Smooth muscle cell (in vitro differentiated cells): Measurements from ENCODE around the gene CDC42BPB. TPM values are rescaled to one million over a fixed set of nuclear protein-coding genes. Genes with fewer than 3 reads are reported as not detected.

ENCODE experiments used
- DNase-seq: peaks from one replicate; lab custom pipeline; 2025; ENCODE audit not compliant: unreplicated experiment; lab: John Stamatoyannopoulos, UW
- H2AFZ ChIP-seq: fragments of 200-600 bp; sonication (generic); 2 replicates; pipeline ENCODE4 v1.6.0; 2016; ENCODE audit warnings: antibody characterized with exemption, low read depth, mild to moderate bottlenecking
- H3F3A ChIP-seq: fragments of 200-600 bp; sonication (generic); 2 replicates; pipeline ENCODE4 v1.6.0; 2017; ENCODE audit warnings: antibody characterized with exemption, low read depth
- H3K27ac ChIP-seq: fragments of 200-600 bp; sonication (generic); 2 replicates; pipeline ENCODE4 v1.5.1; 2016; ENCODE audit warnings: low read depth, mild to moderate bottlenecking
- H3K27me3 ChIP-seq: fragments of 200-600 bp; sonication (generic); 2 replicates; pipeline ENCODE4 v1.6.1; 2016; ENCODE audit warnings: low read depth, mild to moderate bottlenecking
- H3K36me3 ChIP-seq: fragments of 200-600 bp; sonication (generic); 2 replicates; pipeline ENCODE4 v1.5.1; 2016; ENCODE audit warnings: low read depth
- H3K4me1 ChIP-seq: fragments of 200-600 bp; sonication (generic); 2 replicates; pipeline ENCODE4 v1.5.1; 2016; ENCODE audit warnings: low read depth
- H3K4me2 ChIP-seq: fragments of 200-600 bp; sonication (generic); 2 replicates; pipeline ENCODE4 v1.6.0; 2016; ENCODE audit warnings: mild to moderate bottlenecking
- H3K4me3 ChIP-seq: fragments of 200-600 bp; sonication (generic); 2 replicates; pipeline ENCODE4 v1.5.1; 2016; ENCODE audit warnings: mild to moderate bottlenecking
- H3K79me2 ChIP-seq: fragments of 200-600 bp; sonication (generic); 2 replicates; pipeline ENCODE4 v1.6.0; 2016; ENCODE audit warnings: low read depth, mild to moderate bottlenecking
- H3K9ac ChIP-seq: fragments of 200-600 bp; sonication (generic); 2 replicates; pipeline ENCODE4 v1.6.0; 2016; ENCODE audit warnings: low read depth
- H3K9me3 ChIP-seq: fragments of 200-600 bp; sonication (generic); replicated peaks from 2 replicates; pipeline ENCODE4 v1.5.1; 2016; ENCODE audit warnings: low read depth
- H4K20me1 ChIP-seq: fragments of 200-600 bp; sonication (generic); 2 replicates; pipeline ENCODE4 v1.6.0; 2016; ENCODE audit warnings: low read depth
- WGBS: methylation state at CpG from one replicate; pipeline ENCODE4 v1.1.7; 2016; ENCODE audit warnings: low lambda C conversion rate; 5-methylcytosine and 5-hydroxymethylcytosine counted together
- polyA plus RNA-seq: library from polyadenylated mRNA; unstranded; fragments of >200 nt; fragmentation: Nextera tagmentation; extraction: Ambion mirVana; gene quantifications from 2 replicates; pipeline ENCODE4 v1.2.1, GENCODE V29; 2016
- total RNA-seq: library from RNA; depleted of rRNA; stranded (reverse); fragments of >200 nt; gene quantifications from 2 replicates; pipeline ENCODE4 v1.2.3, GENCODE V29; 2014
- TF ChIP-seq, protein P1 (sequence below): fragments of 200-600 bp; sonication (generic); IDR thresholded peaks from 2 replicates; pipeline ENCODE4 v1.5.1; 2017; ENCODE audit warnings: borderline replicate concordance, mild to moderate bottlenecking, antibody characterized with exemption; ENCODE audit not compliant: insufficient read depth, poor library complexity, severe bottlenecking

The CDC42BPB gene
- total and polyA plus RNA-seq, 2 experiments from 2014 or later = 11.3 to 71.2 TPM

- Histone ChIP-seq H3K27me3 (no peaks in the 10 kb centered on the region), H3K27ac (no peak overlapping the region), H3K36me3 (peaks cover 28% of the 10 kb centered on the region), H4K20me1 (peaks cover 10% of the 10 kb centered on the region), H3K9ac (no peak overlapping the region), H3K9me3 (no peaks in the 10 kb centered on the region), H2AFZ (no peak overlapping the region), H3F3A (no peaks in the 10 kb centered on the region), H3K4me1 (no peaks in the 10 kb centered on the region), H3K79me2 (no peaks in the 10 kb centered on the region), H3K4me2 (no peak overlapping the region), H3K4me3 (no peak overlapping the region)
- 96% methylated on average over 10 of the region's 10 CpGs for WGBS
- no peak for DNase-seq
- TF ChIP-seq, protein P1, sequence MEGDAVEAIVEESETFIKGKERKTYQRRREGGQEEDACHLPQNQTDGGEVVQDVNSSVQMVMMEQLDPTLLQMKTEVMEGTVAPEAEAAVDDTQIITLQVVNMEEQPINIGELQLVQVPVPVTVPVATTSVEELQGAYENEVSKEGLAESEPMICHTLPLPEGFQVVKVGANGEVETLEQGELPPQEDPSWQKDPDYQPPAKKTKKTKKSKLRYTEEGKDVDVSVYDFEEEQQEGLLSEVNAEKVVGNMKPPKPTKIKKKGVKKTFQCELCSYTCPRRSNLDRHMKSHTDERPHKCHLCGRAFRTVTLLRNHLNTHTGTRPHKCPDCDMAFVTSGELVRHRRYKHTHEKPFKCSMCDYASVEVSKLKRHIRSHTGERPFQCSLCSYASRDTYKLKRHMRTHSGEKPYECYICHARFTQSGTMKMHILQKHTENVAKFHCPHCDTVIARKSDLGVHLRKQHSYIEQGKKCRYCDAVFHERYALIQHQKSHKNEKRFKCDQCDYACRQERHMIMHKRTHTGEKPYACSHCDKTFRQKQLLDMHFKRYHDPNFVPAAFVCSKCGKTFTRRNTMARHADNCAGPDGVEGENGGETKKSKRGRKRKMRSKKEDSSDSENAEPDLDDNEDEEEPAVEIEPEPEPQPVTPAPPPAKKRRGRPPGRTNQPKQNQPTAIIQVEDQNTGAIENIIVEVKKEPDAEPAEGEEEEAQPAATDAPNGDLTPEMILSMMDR = no peak
Measured at GRCh38 chr14:102970496-102970895, 86.9 kb downstream of the CDC42BPB start.

GRCh38 chr14:102969901-102970300 lies 87.4 kb downstream of the CDC42BPB start:
- H3K27me3 ChIP-seq = no peaks in the 10 kb centered on the region
- TF ChIP-seq, protein P1 = no peak
- DNase-seq = no peak
- no peak overlapping the region for H3K4me3 ChIP-seq
- H3K27ac ChIP-seq = no peak overlapping the region
- no peaks in the 10 kb centered on the region for H3K4me1 ChIP-seq
- no peak overlapping the region for H2AFZ ChIP-seq
- H3K79me2 ChIP-seq = no peaks in the 10 kb centered on the region
- no peak overlapping the region for H3K4me2 ChIP-seq
- H3F3A ChIP-seq = no peaks in the 10 kb centered on the region
- H3K36me3 ChIP-seq = peaks cover 26% of the 10 kb centered on the region
- 97% methylated on average over 11 of the region's 11 CpGs for WGBS
- no peaks in the 10 kb centered on the region for H3K9me3 ChIP-seq
- no peak overlapping the region for H3K9ac ChIP-seq
- H4K20me1 ChIP-seq = peaks cover 10% of the 10 kb centered on the region

DNA sequence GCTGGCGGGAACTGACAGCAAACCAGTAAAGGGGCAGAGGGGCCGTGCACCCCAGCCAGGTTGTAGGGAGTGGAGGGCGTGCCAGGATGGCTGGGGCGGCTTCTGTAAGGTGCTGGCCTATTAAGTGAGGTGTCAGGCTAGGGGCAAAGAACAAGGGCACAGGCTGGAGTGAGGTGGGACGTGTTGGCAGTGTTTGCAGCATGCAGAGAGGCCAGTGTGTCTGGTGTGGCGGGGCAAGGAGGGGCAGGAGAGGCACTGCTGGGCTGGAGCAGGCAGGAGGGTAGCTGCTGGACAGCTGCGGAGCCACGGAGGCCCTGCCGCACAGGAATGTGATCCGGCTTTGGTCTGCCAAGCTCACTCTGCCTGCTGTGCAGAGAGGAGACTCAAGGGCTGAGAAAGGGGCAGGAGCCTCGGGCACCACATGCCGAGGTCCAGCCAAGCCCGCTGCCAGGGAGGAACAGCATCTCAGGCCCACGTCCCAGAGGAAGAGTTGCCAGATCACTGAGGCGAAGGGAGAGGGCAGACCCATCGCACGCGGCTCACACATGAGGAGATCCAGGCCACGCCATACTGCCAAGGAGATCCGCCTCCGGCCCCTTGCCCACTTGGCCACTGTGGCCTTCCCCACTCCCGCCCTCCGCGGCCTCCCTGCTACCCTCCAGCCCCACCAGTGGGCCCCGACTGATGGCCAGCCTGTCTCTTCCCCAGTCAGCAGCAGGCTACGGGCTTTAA lies 88.1 kb downstream of the CDC42BPB start:
- Histone ChIP-seq H4K20me1 (peaks cover 10% of the 10 kb centered on the region), H2AFZ (no peak overlapping the region), H3K27me3 (no peaks in the 10 kb centered on the region), H3K4me2 (no peak overlapping the region), H3K27ac (no peak overlapping the region), H3K4me1 (no peaks in the 10 kb centered on the region), H3K9me3 (no peaks in the 10 kb centered on the region), H3K9ac (no peak overlapping the region), H3K79me2 (no peaks in the 10 kb centered on the region), H3K4me3 (no peak overlapping the region), H3F3A (no peaks in the 10 kb centered on the region), H3K36me3 (peaks cover 24% of the 10 kb centered on the region)
- no peak for DNase-seq
- TF ChIP-seq, protein P1 = no peak
- 96% methylated on average over 24 of the region's 26 CpGs for WGBS

- H3K4me1 ChIP-seq = no peaks in the 10 kb centered on the region
- H3K27me3 ChIP-seq = no peaks in the 10 kb centered on the region
- no peak overlapping the region for H3K4me2 ChIP-seq
- H3K4me3 ChIP-seq = no peak overlapping the region
- TF ChIP-seq, protein P1 = no peak
- H3K27ac ChIP-seq = no peak overlapping the region
- no peaks in the 10 kb centered on the region for H3K9me3 ChIP-seq
- DNase-seq = no peak
- peaks cover 10% of the 10 kb centered on the region for H4K20me1 ChIP-seq
- peaks cover 25% of the 10 kb centered on the region for H3K36me3 ChIP-seq
- no peaks in the 10 kb centered on the region for H3F3A ChIP-seq
- no peaks in the 10 kb centered on the region for H3K79me2 ChIP-seq
- WGBS = 96% methylated on average over 13 of the region's 13 CpGs
- no peak overlapping the region for H3K9ac ChIP-seq
- no peak overlapping the region for H2AFZ ChIP-seq
Measured at GRCh38 chr14:102968306-102968705, 89.0 kb downstream of the CDC42BPB start.
